Effector CD4-positive, alpha-beta T cell (primary cell): ENCODE data around the gene TUBB1.
A peak's percentile ranks its signal among the peaks of the same experiment; 100 is the strongest.
"Not testable (repeated sequence)": the region's sequence is repeated elsewhere in the genome, so short reads cannot be mapped to it uniquely, and the experiment has no call there.

Experiments used
- DNase-seq: peaks from one replicate; pipeline ENCODE4 v3.0.0-alpha.2; 2020

TUBB1 gene

GRCh38 chr20:59024111-59024530 lies 4.9 kb downstream of the TUBB1 start:
- DNase-seq, result no peak

- DNase-seq, result no peak
Observed at GRCh38 chr20:59025086-59025485, 5.9 kb downstream of the TUBB1 start.

GRCh38 chr20:59025511-59025910 lies 6.3 kb downstream of the TUBB1 start:
- no peak for DNase-seq

- no peak for DNase-seq
Observed at GRCh38 chr20:59026904-59027740, 7.9 kb downstream of the TUBB1 start.

DNA sequence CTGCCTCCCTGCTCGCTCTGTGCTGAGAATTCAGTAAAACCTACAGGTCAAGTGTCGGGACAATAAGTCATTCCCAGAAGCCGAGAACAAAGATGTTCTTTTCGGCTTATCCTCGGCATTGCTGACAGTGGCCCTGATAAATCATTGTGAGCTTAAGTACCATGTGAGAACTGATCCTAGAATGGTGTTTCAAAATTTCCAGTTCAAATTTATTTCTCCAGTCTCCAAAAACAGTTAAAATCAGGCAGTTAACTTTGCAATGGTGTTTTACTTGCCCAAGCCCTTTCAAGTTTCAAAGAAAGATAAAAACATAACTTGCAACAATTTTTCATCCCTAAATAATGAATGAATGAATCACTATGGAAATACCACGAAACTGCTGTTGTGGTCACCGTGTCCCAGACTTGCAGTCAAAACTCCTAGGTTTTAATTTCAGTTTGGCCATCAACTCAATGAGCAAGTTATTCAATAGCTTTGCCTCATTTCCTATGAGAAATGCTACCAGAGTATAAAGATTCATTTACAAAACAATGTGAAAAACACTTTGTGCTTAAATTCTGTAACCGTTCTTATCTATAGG lies 8.6 kb downstream of the TUBB1 start:
- no peak for DNase-seq

DNA sequence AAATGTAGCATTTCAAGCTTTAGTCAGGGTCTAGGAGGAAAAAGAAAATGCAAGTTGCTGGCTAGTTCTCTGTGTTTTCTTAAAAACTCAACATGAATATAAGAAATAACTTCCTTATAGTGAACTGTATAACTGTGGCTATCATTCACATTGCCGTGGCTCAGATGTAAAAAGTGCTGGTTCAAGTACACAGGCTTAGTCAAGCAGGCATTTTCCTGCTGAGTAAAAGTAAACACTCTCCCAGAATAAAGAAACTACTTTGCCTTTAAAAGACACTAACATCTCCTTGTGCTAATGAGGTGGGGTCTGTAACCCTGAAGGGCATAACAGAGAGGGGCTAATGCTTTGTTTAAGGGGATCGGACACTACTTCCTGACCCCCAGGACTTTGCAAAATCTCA lies 9.6 kb downstream of the TUBB1 start:
- DNase-seq, result no peak

DNA sequence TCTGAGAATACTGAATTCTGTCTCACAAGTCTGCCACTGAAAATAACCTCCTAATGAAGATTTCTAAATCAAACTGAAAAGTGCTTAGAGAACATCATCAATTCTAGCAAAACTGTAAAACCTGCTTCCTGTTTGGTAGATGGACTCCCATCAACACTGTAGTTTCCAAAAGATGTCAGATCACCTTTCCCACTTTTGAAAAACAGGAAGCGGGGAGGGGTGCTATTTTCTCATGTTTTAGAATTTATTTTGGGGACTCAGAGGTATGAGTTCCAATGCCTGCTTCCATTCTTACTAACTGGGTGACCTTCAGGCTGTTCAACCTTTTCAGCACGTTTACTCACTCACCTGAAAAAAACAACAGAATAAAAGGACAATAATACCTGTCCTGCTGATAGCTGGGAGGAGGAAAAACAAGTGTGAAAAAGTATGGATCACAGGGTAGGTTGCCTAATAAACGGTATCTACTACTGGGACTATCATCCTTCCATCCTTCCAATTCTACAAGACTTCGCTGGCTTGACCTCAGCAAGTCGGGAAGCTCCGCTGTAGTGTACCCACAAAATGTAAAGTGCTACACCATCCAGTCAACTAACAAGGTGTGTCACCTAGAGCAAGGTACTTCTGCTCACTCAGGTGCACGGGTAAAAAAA lies 11.8 kb downstream of the TUBB1 start:
- DNase-seq, result no peak

- DNase-seq, result no peak
Observed at GRCh38 chr20:59031564-59032022, 12.4 kb downstream of the TUBB1 start.

- DNase-seq, result peak; percentile 95
Observed at GRCh38 chr20:59032023-59032712, 12.9 kb downstream of the TUBB1 start, which contains the start of gene ATP5F1E. Gene ATP5F1E, minus strand, starts transcription at chr20:59032335. Its CDS starts 84 bp downstream, at chr20:59032251.

GRCh38 chr20:59032713-59033059 lies 13.5 kb downstream of the TUBB1 start:
- no peak for DNase-seq

- no peak for DNase-seq
Observed at GRCh38 chr20:59033093-59033492, 13.9 kb downstream of the TUBB1 start.

DNA sequence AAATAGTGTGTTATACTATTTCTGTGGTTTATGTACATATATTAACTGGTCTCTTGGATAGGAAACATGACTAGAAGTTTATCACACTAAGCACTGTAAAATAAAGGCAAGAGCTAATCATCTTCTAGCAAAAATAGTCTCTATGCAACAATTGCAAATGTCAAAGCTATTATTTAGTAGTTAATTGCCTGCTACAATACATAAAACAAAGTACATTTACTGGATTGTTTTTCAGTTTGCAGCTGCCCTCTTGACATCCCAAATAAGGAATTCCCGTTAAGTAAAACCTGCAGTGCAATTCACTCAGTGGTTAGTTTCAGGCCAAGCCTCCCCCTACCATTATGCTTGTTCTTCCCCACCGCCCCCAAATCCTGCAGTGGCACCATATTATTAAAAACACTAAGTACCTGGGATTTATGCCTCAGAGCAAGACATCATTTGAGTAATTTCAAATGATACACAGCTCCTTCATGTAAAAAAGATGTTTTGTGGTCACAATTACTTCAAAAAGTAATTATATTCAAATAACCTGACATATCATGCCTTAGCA lies 14.5 kb downstream of the TUBB1 start:
- DNase-seq, result no peak

- DNase-seq, result no peak
Observed at GRCh38 chr20:59035381-59035780, 16.2 kb downstream of the TUBB1 start.

- no peak for DNase-seq
Observed at GRCh38 chr20:59037386-59037785, 18.2 kb downstream of the TUBB1 start.

DNA sequence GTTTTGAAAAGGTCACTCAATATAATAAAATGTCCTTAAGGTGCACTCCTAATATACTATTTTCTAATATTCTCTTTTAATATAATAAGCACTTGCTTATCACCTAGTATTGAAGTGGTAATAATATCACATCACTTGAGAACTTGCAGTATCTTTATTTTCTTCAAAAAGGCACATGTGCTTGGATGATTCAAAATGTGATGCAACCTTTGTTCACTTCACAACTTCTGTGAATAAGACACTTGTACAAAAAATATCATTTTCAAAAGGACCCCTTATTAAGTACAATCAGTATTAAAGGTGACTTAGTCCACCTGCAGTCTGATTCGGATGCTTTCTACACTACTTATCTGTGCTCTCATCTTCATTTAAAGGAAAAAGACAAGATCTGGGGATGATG lies 20.0 kb downstream of the TUBB1 start:
- DNase-seq, result no peak

DNA sequence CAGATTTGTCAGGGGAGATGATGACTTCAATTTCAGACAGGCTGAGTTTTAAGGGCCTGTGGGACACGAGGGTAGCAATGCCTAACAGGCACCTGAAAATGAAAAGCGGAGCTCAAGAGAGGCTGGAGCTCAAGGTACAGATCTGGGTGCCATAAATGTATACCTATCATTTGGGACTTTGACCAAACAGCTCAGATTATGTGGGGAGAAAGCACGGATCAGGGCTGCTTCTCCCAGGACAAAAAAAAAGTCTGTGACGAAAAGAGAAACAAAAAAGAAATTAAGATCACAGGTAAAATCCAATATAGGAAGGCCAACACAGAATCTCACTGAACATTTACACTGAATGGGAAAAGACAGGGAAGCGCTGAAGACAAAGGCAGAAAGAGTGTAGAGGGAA lies 21.4 kb downstream of the TUBB1 start:
- no peak for DNase-seq

DNA sequence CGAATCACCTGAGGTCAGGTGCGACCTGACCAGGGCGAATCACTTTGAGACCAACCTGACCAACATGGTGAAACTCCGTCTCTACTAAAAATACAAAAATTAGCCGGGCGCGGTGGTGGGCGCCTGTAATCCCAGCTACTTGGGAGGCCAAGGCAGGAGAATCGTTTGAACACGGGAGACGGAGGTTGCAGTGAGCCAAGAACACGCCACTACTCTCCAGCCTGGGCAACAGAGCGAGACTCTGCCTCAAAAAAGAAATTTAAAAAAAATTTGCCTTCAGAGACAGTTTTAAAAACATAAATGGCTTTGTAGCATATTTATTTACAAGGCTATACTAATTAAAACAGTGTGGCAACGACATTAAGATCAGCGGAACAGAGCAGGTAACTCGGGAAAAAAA lies 22.3 kb downstream of the TUBB1 start:
- not testable (repeated sequence) for DNase-seq

GRCh38 chr20:59042151-59042795 lies 23.0 kb downstream of the TUBB1 start, which contains the start of gene PRELID3B:
Gene PRELID3B, minus strand, starts transcription at chr20:59042786. Its CDS starts 56 bp downstream, at chr20:59042730.
- DNase-seq, result peak; percentile 16

- peak; percentile 91 for DNase-seq
Observed at GRCh38 chr20:59042796-59043631, 23.8 kb downstream of the TUBB1 start.

DNA sequence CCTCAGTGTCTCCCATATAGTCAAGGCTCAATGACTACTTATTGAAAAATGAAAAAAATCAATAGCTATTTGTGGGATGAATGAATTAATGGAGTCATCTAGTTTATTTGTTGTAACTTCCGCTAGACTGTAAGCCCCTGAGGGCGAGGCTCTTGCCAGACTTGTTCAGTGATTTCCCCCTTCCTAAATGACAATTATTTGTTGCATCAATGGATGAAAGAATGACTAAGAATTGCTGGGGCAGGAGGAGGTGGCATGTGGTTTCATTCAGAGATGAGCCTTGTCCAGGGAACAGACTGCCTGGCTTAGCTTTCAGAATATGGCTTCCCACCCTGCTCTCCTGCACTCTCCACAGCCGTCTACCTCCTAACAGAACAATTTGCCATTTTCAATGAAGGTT lies 24.5 kb downstream of the TUBB1 start:
- no peak for DNase-seq

DNA sequence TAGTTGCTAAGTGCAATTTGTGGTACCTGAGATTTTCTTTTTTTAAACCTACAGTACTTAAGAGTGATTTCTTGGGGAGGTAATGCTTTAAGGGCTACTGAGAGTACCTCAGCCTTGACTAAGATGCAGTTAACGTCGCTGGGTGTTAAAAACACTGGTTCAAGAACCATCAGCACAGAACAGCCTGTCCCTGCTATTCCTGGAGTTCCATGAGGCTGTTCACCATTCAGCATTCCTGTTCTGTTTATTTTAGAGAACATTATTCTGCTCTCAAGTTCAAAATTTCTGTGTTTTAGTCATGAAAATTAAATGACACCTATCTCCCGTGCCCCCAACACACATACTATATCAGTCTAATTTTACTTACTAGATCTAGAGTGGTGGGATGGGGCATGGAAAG lies 25.1 kb downstream of the TUBB1 start:
- DNase-seq, result no peak
